GM12801 (cell line): ENCODE data around the gene CACNA1D.

ENCODE experiments used
- CTCF ChIP-seq: IDR thresholded peaks from one replicate; pipeline ENCODE4 v1.5.1; 2011; ENCODE audit warnings: control low read depth; ENCODE audit not compliant: insufficient read length; ENCODE audit errors: extremely low read depth

Gene CACNA1D

DNA sequence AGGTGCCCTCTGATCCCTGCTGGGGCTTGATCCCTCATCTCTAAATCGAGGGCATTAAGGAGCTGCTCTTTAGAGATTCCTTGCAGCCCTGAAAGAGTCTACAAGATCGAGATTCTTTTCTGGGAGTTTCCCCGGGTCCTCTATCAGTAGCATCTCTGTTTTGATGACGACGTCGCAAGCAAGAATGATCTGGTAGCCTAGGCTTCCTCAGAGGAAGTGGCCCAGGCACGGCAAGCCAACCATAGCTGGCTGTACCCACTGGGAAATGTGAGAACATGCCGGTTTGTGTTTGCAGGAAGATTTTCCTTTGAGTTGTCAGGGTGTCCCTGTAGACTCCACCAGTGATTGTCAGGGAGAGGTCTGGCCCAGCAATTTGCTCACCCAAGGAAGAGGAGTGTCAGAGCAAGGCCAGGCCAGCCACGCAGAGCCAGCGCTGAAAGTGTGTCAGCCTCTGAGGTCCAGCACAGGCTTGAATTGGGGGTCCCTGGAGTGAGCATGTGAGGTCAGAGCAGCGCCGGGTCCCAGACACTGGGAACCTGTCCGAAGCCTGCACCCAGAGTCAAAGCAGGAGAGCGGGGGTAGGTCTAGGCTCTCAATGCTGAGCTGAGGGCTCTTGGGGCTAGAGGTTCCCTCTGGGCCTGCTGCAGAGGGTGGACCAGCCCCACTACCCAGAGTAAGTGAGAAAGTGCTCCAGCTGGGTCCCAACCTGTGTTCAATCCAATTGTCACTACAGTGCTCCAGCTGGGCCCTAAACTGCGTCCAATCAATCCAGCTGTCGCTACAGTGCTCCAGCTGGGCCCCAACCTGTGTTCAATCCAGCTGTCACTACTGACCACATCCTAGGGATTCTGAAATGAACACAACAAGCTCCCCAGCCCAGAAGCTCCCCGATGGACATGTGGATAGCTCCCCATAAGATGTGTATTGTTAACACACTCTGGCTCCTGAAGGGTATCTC is 256.1 kb downstream of the CACNA1D start:
- no peak for TF ChIP-seq CTCF

DNA sequence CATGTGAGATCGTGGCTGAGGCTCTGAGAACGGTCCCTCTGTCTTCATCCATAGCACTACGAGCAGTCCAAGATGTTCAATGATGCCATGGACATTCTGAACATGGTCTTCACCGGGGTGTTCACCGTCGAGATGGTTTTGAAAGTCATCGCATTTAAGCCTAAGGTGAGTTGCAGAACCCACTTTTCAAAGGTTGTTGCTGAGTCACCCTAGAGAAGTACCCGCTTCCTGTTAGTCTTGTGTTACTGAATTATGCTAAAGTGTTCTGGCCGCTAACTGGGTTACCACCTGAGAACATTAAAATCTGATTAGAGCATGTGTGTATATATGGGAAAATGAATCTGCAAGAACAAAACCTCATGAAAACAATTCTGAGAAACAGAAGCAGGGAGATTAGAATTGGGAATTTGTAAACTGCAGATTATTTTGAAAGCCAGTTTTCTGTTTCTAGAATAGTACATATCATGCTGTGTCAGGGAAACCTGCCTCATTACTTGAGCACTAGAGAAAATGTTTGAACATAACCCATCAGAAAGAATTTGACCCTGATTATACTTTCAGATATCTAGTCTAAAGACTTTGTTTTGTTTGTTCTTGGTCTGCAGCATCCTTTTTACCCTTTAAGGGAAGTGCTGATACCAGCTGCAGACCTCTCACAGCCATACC is 259.2 kb downstream of the CACNA1D start:
- no peak for TF ChIP-seq CTCF

DNA sequence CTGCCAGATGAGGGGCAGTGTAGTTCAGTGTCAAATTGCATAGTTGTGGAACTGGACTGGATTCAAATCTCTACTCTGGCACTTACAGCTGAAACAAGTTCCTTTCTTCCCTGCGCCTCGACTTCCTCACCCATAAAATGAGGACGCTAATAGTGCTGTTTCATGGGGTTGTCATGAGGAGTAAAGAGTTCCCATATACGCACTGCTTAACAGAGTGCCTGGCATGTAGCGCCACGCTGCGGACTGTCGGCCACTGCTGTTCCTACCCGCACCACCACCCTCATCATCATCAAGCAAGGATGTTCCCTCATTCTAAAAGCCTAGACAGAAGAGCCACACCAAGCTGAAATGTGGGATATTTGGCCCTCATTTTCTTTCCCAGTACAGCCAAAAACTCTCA is 259.9 kb downstream of the CACNA1D start:
- no peak for TF ChIP-seq CTCF

DNA sequence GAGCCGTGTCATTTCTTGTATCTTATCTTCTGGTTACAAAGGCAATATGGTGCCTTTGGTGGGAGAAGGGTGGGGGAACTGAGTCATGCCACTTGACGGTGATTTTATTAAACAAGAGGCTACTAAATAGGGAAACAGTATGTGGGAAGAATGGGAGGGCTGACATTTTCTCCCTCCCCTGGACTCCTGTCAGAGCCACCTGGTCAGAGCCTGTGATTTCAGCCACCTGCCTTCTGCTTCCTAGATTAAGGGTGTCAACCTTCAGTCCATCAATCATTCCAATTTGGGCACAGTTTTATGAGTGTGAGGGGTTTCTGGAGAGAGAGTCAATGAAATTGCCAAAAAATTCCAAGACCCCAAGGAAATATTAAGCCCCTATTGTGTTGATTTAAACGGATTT is 264.4 kb downstream of the CACNA1D start:
- no peak for TF ChIP-seq CTCF

GRCh38 chr3:53763353-53763752 is 268.9 kb downstream of the CACNA1D start:
- no peak for TF ChIP-seq CTCF

- no peak for TF ChIP-seq CTCF
Measured at GRCh38 chr3:53764026-53764775, 269.8 kb downstream of the CACNA1D start.

GRCh38 chr3:53765753-53766152 is 271.3 kb downstream of the CACNA1D start:
- no peak for TF ChIP-seq CTCF
